H1 (cell line): ENCODE data around the gene SVIL. TPM values are rescaled to one million over a fixed set of nuclear protein-coding genes. Genes with fewer than 3 reads are reported as not detected.

Source experiments
- CTCF ChIA-PET: fragments of 300-600 bp; sonication (Branson Sonifier 250); formaldehyde crosslinking; loops from one replicate; lab custom pipeline; 2021; ENCODE audit not compliant: partially characterized antibody; lab: Charles Lee
- POLR2A ChIA-PET: fragments of 300-600 bp; sonication (Branson Sonifier 250); formaldehyde crosslinking; loops from one replicate; lab custom pipeline; 2021; ENCODE audit warnings: inconsistent platforms; ENCODE audit not compliant: partially characterized antibody; lab: Charles Lee
- DNase-seq, 2 experiments: peaks; one replicate each; pipeline versions ENCODE4 v3.0.0 to v3.0.0-alpha.2; 2010 to 2022; ENCODE audit warnings: low spot score in 2 of 2, low read depth in 1 of 2, mixed read lengths in 1 of 2
- FAIRE-seq: peaks from 2 replicates; lab custom pipeline; 2011; peaks lifted over from hg19 to GRCh38; lab: Jason Lieb, UNC
- H2AFZ ChIP-seq: 2 replicates; pipeline ENCODE4 v1.8.1; 2012; ENCODE audit warnings: low read length, inconsistent platforms
- H2AK5ac ChIP-seq: 2 replicates; pipeline ENCODE4 v1.6.1; 2013; ENCODE audit warnings: low read depth, low read length
- H2BK120ac ChIP-seq: replicated peaks from 2 replicates; pipeline ENCODE3; 2013; ENCODE audit warnings: low read depth, low read length, inconsistent platforms
- H2BK12ac ChIP-seq: 2 replicates; pipeline ENCODE4 v1.6.1; 2013; ENCODE audit warnings: low read depth, low read length
- H2BK15ac ChIP-seq: 2 replicates; pipeline ENCODE4 v1.6.1; 2013; ENCODE audit warnings: low read length
- H2BK20ac ChIP-seq: 2 replicates; pipeline ENCODE4 v1.6.1; 2013; ENCODE audit warnings: low read length
- H2BK5ac ChIP-seq: 2 replicates; pipeline ENCODE4 v1.6.1; 2013; ENCODE audit warnings: low read depth, low read length
- H3K14ac ChIP-seq: 2 replicates; pipeline ENCODE4 v1.6.1; 2013; ENCODE audit warnings: inconsistent platforms; ENCODE audit not compliant: insufficient read length
- H3K18ac ChIP-seq: 2 replicates; pipeline ENCODE4 v1.6.1; 2013; ENCODE audit warnings: low read length; ENCODE audit errors: extremely low read depth
- H3K23ac ChIP-seq: 2 replicates; pipeline ENCODE4 v1.6.1; 2013; ENCODE audit warnings: inconsistent platforms; ENCODE audit not compliant: insufficient read length
- H3K23me2 ChIP-seq: 2 replicates; pipeline ENCODE4 v1.6.1; 2013; ENCODE audit warnings: low read depth, low read length
- H3K27ac ChIP-seq: 2 replicates; pipeline ENCODE4 v1.6.1; 2011; ENCODE audit warnings: low read depth, low read length, inconsistent platforms
- H3K27me3 ChIP-seq, 4 experiments: replicated peaks in 1 of 4; 1 replicate in 1 of 4; 2 replicates in 3 of 4; pipeline versions ENCODE4 v1.6.1 to v1.8.1; 2011 to 2013; ENCODE audit warnings: low read length in 3 of 4, mild to moderate bottlenecking in 3 of 4, inconsistent platforms in 2 of 4, mixed read lengths in 2 of 4, moderate library complexity in 1 of 4; ENCODE audit not compliant: control insufficient read depth in 3 of 4, insufficient read depth in 3 of 4; ENCODE audit errors: extremely low read depth in 1 of 4
- H3K36me3 ChIP-seq, 4 experiments: 2 replicates each; pipeline versions ENCODE4 v1.6.1 to v1.8.1; 2011 to 2013; ENCODE audit warnings: mild to moderate bottlenecking in 4 of 4, low read length in 3 of 4, moderate library complexity in 2 of 4, control low read depth in 1 of 4, inconsistent platforms in 1 of 4; ENCODE audit not compliant: insufficient read depth in 4 of 4, control insufficient read depth in 2 of 4
- H3K4ac ChIP-seq: replicated peaks from 2 replicates; pipeline ENCODE3; 2013; ENCODE audit warnings: low read length, low read depth, mixed read lengths, inconsistent platforms; ENCODE audit not compliant: insufficient read length
- H3K4me1 ChIP-seq, 4 experiments: replicated peaks in 1 of 4; 1 replicate in 1 of 4; 2 replicates in 3 of 4; pipeline versions ENCODE4 v1.6.1 to v1.8.1; 2011 to 2013; ENCODE audit warnings: low read length in 3 of 4, inconsistent platforms in 2 of 4, mixed read lengths in 1 of 4; ENCODE audit not compliant: insufficient read depth in 4 of 4, control insufficient read depth in 3 of 4
- H3K4me2 ChIP-seq, 2 experiments: 2 replicates each; pipeline versions ENCODE4 v1.6.1 to v1.8.1; 2011 to 2013; ENCODE audit warnings: low read depth in 2 of 2, low read length in 2 of 2, control low read depth in 1 of 2, inconsistent platforms in 1 of 2, mild to moderate bottlenecking in 1 of 2; ENCODE audit not compliant: insufficient read depth in 1 of 2
- H3K4me3 ChIP-seq, 4 experiments: fragments of 200-600, 300-600 bp in 1 of 4; sonication (generic), shearing (Covaris generic), sonication (Bioruptor Twin) in 1 of 4; 2 replicates each; pipeline versions ENCODE4 v1.5.1 to v1.8.1; 2011 to 2016; ENCODE audit warnings: low read length in 4 of 4, low read depth in 3 of 4, control low read depth in 2 of 4, inconsistent platforms in 2 of 4, mild to moderate bottlenecking in 2 of 4, mixed read lengths in 1 of 4, moderate library complexity in 1 of 4; ENCODE audit not compliant: insufficient read depth in 2 of 4; ENCODE audit errors: extremely low read depth in 1 of 4
- H3K56ac ChIP-seq: replicated peaks from 2 replicates; pipeline ENCODE3; 2013; ENCODE audit warnings: low read depth, mild to moderate bottlenecking, mixed read lengths, low read length, inconsistent platforms; ENCODE audit not compliant: insufficient read length
- H3K79me1 ChIP-seq: 2 replicates; pipeline ENCODE4 v1.6.1; 2013; ENCODE audit warnings: low read depth, low read length, control low read depth
- H3K79me2 ChIP-seq, 2 experiments: 2 replicates each; pipeline versions ENCODE4 v1.6.1 to v1.8.1; 2012 to 2013; ENCODE audit warnings: low read length in 2 of 2, mild to moderate bottlenecking in 2 of 2, inconsistent platforms in 1 of 2; ENCODE audit not compliant: insufficient read depth in 2 of 2, control insufficient read depth in 1 of 2
- H3K9ac ChIP-seq, 4 experiments: replicated peaks in 1 of 4; 1 replicate in 1 of 4; 2 replicates in 3 of 4; pipeline versions ENCODE4 v1.6.1 to v1.8.1; 2011 to 2013; ENCODE audit warnings: low read depth in 3 of 4, low read length in 3 of 4, control low read depth in 2 of 4, mild to moderate bottlenecking in 2 of 4, moderate library complexity in 2 of 4, inconsistent platforms in 1 of 4; ENCODE audit errors: extremely low read depth in 1 of 4
- H3K9me3 ChIP-seq, 2 experiments: 2 replicates each; pipeline versions ENCODE4 v1.6.1 to v1.8.1; 2012 to 2013; ENCODE audit warnings: mild to moderate bottlenecking in 2 of 2, moderate library complexity in 2 of 2, control low read depth in 1 of 2, inconsistent platforms in 1 of 2, low read depth in 1 of 2, low read length in 1 of 2, mixed read lengths in 1 of 2; ENCODE audit not compliant: insufficient read depth in 2 of 2
- H4K20me1 ChIP-seq, 2 experiments: replicated peaks in 1 of 2; 2 replicates each; pipeline versions ENCODE3 to v1.8.1; 2011 to 2013; ENCODE audit warnings: inconsistent platforms in 2 of 2, low read length in 2 of 2, mild to moderate bottlenecking in 1 of 2; ENCODE audit not compliant: insufficient read depth in 2 of 2, control insufficient read depth in 1 of 2
- H4K5ac ChIP-seq: 2 replicates; pipeline ENCODE4 v1.6.1; 2013; ENCODE audit warnings: low read length, low read depth, mixed read lengths, inconsistent platforms; ENCODE audit not compliant: insufficient read length
- H4K8ac ChIP-seq: 2 replicates; pipeline ENCODE4 v1.8.0; 2013; ENCODE audit warnings: mild to moderate bottlenecking, moderate library complexity, low read length, inconsistent platforms; ENCODE audit not compliant: insufficient read depth; ENCODE audit errors: extremely low read depth
- H4K91ac ChIP-seq: replicated peaks from 2 replicates; pipeline ENCODE3; 2013; ENCODE audit warnings: low read length, mixed read lengths, inconsistent platforms; ENCODE audit not compliant: insufficient read length
- YY1 ChIP-seq: IDR thresholded peaks from 2 replicates; pipeline ENCODE4 v1.6.1; 2011; ENCODE audit warnings: low read depth, mild to moderate bottlenecking, low read length
- WGBS, 2 experiments: shearing (Covaris generic) in 1 of 2; methylation state at CpG; one replicate each; pipeline versions ENCODE4 v1.1.6 to v1.1.7; 2013 to 2015; ENCODE audit warnings: low lambda C conversion rate in 2 of 2, mixed read lengths in 2 of 2, inconsistent platforms in 1 of 2, low coverage in 1 of 2, missing lambda C conversion rate in 1 of 2; ENCODE audit not compliant: insufficient replicate concordance in 2 of 2, insufficient coverage in 1 of 2, insufficient read length in 1 of 2; ENCODE audit errors: extremely low coverage in 1 of 2, missing lambda C conversion rate in 1 of 2; 5-methylcytosine and 5-hydroxymethylcytosine counted together
- polyA plus RNA-seq, 7 experiments: library from polyadenylated mRNA; depleted of rRNA in 3 of 7; stranded (reverse) in 5 of 7; unstranded in 2 of 7; fragments of >200 nt in 5 of 7; fragments of 200-250 nt in 2 of 7; gene quantifications; 1 replicate in 5 of 7; 2 replicates in 1 of 7; 4 replicates in 1 of 7; pipeline versions ENCODE4 v1.2.1 to v1.2.3, GENCODE V29; 2011 to 2013; ENCODE audit warnings: missing spikeins in 2 of 7, mixed read lengths in 2 of 7
- total RNA-seq: library from RNA; stranded (reverse); fragmentation: NEBNext Ultra II Directional; extraction: Animal tissue kit (Norgen Biotek cat#: 25700); gene quantifications from 2 replicates; pipeline ENCODE4 v1.2.1, GENCODE V29; 2021

Gene SVIL
- total and polyA plus RNA-seq, 2 of the 8 experiments (the other 6 are each of a cell fraction or from before 2014, with no cell fraction given) = 4.7 to 15.4 TPM

- Histone ChIP-seq H3K4me2 (no peak overlapping the region), H3K27ac (no peak overlapping the region)
- DNase-seq = no peak
- no peak for TF ChIP-seq YY1
Measured at GRCh38 chr10:29470843-29471543, 163.8 kb downstream of the SVIL start.

More at GRCh38 chr10:29470843-29471543, 163.8 kb downstream of the SVIL start:
- Histone ChIP-seq H4K91ac (no peak overlapping the region), H3K36me3 (peaks cover 0 to 6% (median 0%) of the 10 kb centered on the region in 4 experiments; a peak in 1 of 8 replicates), H4K5ac (no peak overlapping the region), H3K27me3 (no peaks in the 10 kb centered on the region), H3K23ac (no peak overlapping the region), H2AFZ (no peak overlapping the region), H2AK5ac (no peak overlapping the region), H3K9me3 (no peaks in the 10 kb centered on the region), H2BK20ac (no peak overlapping the region), H2BK12ac (no peak overlapping the region), H3K23me2 (no peaks in the 10 kb centered on the region), H3K79me1 (no peaks in the 10 kb centered on the region), H3K4me3 (no peak overlapping the region), H3K56ac (no peak overlapping the region), H3K9ac (no peak overlapping the region), H3K18ac (no peak overlapping the region), H2BK5ac (no peak overlapping the region), H3K79me2 (no peaks in the 10 kb centered on the region), H3K14ac (no peak overlapping the region), H4K20me1 (peaks cover 0 to 3% of the 10 kb centered on the region in 2 experiments), H4K8ac (no peak overlapping the region), H3K4me1 (no peaks in the 10 kb centered on the region; a peak in 2 of 7 replicates), H3K4ac (no peak overlapping the region), H2BK120ac (no peak overlapping the region), H2BK15ac (no peak overlapping the region)
- no peak for FAIRE-seq
- POLR2A ChIA-PET = interaction anchor here (1.2 kb wide), 1 partner anchor 10 kb away, joined by 4 read pairs; no protein-coding TSS in a partner anchor
- CTCF ChIA-PET = interaction anchor here (0.7 to 5.3 kb wide), 15 partner anchors 10 to 507 kb away, joined by 3 to 25 read pairs (median 3); no protein-coding TSS in a partner anchor
- 78% methylated on average over 14 of the region's 14 CpGs; no CpG with 5 or more reads in 1 of the 2 experiments for WGBS, 2 experiments
